SJCRH30 (cell line): ENCODE data around the gene PCP4L1. TPM values are rescaled to one million over a fixed set of nuclear protein-coding genes. Genes with fewer than 3 reads are reported as not detected.
A peak's percentile ranks its signal among the peaks of the same experiment; 100 is the strongest.
"Not testable (repeated sequence)": the region's sequence is repeated elsewhere in the genome, so short reads cannot be mapped to it uniquely, and the experiment has no call there.

Source experiments
- DNase-seq, 2 experiments: peaks; one replicate each; pipeline ENCODE4 v3.0.0-alpha.2; 2015 to 2020
- H3K27ac ChIP-seq: fragments of 250-450 bp; sonication (Bioruptor Pico); 2 replicates; pipeline ENCODE4 v1.5.1; 2020; ENCODE audit warnings: mild to moderate bottlenecking, moderate library complexity
- H3K27me3 ChIP-seq: fragments of 250-450 bp; sonication (Bioruptor Pico); 2 replicates; pipeline ENCODE4 v1.5.1; 2020; ENCODE audit warnings: mild to moderate bottlenecking, moderate library complexity
- H3K36me3 ChIP-seq: fragments of 250-450 bp; sonication (Bioruptor Pico); 2 replicates; pipeline ENCODE4 v1.5.1; 2020; ENCODE audit warnings: mild to moderate bottlenecking, moderate library complexity
- H3K4me1 ChIP-seq: fragments of 250-450 bp; sonication (Bioruptor Pico); 2 replicates; pipeline ENCODE4 v1.5.1; 2020; ENCODE audit warnings: mild to moderate bottlenecking, moderate library complexity
- H3K4me3 ChIP-seq: fragments of 250-450 bp; sonication (Bioruptor Pico); 2 replicates; pipeline ENCODE4 v1.5.1; 2020; ENCODE audit warnings: mild to moderate bottlenecking, moderate library complexity
- H3K9me3 ChIP-seq: fragments of 250-450 bp; sonication (Bioruptor Pico); replicated peaks from 2 replicates; pipeline ENCODE4 v1.5.1; 2020; ENCODE audit warnings: mild to moderate bottlenecking, moderate library complexity
- total RNA-seq: library from RNA; depleted of rRNA; stranded (reverse); fragments of >200 nt; shearing (Covaris generic); gene quantifications from 2 replicates; pipeline ENCODE4 v1.2.3, GENCODE V29; 2014

Gene PCP4L1
- total RNA-seq, 1 experiment from 2014 or later = not detected

DNA sequence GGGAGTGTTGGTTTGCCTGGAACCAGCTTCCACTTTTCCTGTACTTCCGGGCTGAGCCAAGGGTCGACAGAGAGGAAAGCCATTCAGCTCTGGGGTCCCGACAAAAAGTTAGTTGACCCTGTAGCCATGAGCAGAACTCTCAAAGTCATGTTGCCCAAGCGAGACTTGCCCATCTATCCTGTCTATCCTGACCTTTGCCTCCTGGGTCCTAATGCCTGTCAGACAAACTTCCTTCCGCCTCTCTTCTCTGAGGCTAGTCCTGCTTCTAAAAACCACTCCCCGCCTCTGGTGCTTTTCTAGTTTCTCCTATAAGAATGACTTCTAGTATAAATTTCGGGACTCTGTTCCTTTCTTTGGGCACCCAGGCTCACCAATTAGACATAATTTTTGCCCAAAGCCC lies 7.7 kb upstream of the PCP4L1 start:
- H3K36me3 ChIP-seq = no peaks in the 10 kb centered on the region
- no peak overlapping the region for H3K27ac ChIP-seq
- no peaks in the 10 kb centered on the region for H3K27me3 ChIP-seq
- DNase-seq = no peak
- no peaks in the 10 kb centered on the region for H3K9me3 ChIP-seq
- H3K4me3 ChIP-seq = no peak overlapping the region
- no peaks in the 10 kb centered on the region for H3K4me1 ChIP-seq

DNA sequence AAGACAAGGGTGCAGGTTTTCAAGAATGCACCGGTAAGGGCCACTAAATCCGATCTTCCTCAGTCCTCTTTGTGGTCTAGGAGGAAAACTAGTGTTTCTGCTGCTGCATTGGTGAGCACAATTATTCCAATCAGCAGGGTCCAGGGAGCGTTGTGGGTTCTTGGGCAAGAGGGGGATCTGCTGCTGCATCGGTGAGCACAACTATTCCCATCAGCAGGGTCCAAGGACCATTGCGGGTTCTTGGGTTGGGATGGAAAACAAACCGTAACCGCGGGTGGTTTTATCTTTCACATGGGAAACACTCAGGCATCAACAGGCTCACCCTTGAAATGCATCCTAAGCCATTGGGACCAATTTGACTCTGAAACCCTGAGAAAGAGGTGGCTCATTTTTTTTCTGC lies 7.0 kb upstream of the PCP4L1 start:
- no peak overlapping the region for H3K27ac ChIP-seq
- no peaks in the 10 kb centered on the region for H3K4me1 ChIP-seq
- no peaks in the 10 kb centered on the region for H3K27me3 ChIP-seq
- no peak for DNase-seq
- no peaks in the 10 kb centered on the region for H3K36me3 ChIP-seq
- no peak overlapping the region for H3K4me3 ChIP-seq
- H3K9me3 ChIP-seq = no peaks in the 10 kb centered on the region

DNA sequence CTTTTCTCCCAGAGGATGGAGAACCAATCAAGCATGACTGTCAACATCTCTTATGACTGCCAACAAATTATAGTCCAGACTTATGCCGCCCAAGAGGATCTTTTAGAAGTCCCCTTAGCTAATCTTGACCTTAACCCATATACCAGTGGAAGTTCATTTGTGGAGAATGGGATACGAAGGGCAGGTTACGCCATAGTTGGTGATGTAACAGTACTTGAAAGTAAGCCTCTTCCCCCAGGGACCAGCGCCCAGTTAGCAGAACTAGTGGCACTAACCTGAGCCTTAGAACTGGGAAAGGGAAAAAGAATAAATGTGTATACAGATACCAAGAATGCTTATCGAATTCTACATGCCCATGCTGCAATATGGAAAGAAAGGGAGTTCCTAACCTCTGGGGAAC lies 3.2 kb upstream of the PCP4L1 start:
- H3K4me1 ChIP-seq, DNase-seq, H3K27ac ChIP-seq, H3K36me3 ChIP-seq, H3K9me3 ChIP-seq, H3K27me3 ChIP-seq, H3K4me3 ChIP-seq: not testable (repeated sequence)

DNA sequence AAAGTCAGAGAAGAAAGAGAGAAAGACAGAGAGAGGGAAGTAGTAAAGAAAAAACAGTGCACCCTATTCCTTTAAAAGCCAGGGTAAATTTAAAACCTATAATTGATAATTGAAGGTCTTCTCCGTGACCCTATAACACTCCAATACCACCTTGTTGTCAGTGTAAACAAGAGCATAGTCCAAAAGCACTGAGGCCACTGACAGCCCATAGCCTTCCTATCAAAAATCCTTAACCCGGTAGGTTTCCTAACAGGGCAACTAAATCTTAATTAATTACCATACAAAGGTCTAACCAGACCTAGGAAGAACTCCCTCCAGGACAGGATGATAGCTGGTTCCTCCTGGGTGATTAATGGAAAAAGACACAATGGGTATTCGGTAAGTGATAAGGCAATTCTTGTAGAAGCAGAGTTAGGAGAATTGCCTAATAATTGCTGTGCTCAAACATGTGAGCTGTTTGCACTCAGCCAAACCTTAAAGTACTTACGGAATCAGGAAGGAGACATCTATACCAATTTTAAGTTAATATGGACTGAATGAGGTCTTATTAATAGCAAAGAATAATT lies 2.5 kb upstream of the PCP4L1 start:
- not testable (repeated sequence) for H3K36me3 ChIP-seq, H3K4me3 ChIP-seq, H3K27ac ChIP-seq, H3K27me3 ChIP-seq, H3K9me3 ChIP-seq, DNase-seq, H3K4me1 ChIP-seq

DNA sequence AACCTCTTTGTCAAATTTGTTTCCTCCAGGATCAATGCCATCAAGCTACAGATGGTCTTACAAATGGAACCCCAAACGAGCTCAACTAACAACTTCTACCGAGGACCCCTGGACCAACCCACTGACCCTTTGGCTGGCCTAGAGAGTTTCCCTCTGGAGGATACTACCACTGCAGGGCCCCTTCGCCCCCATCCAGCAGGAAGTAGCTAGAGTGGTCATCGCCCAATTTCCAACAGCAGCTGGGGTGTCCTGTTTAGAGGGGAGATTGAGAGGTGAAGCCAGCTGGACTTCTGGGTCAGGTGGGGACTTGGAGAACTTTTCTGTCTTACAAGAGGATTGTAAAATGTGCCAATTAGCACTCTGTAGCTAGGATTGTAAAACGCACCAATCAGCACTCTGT lies 1.4 kb upstream of the PCP4L1 start:
- H3K27ac ChIP-seq, H3K36me3 ChIP-seq, H3K9me3 ChIP-seq, H3K4me1 ChIP-seq, H3K4me3 ChIP-seq, H3K27me3 ChIP-seq, DNase-seq: not testable (repeated sequence)

DNA sequence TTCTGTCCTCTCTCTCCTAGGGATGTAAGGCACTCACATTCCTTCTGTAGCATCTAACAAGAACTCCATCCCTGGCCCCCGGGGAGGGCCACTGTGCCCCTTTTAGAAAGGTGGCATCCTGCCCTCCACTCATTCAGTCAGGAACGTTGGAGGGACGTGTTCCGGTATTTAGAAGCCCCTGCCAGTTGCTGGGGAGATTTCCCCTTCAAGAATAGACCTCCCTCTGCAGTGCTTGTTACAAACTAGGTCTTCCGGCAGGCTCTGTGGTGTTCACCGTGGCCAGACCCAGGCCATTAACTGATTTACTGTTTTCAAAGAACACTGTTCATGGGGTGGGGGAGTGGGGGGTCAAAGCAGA lies 779 bp downstream of the PCP4L1 start:
- Histone ChIP-seq H3K27me3 (no peaks in the 10 kb centered on the region; the same call in 1 of the 2 replicates), H3K4me3 (no peak overlapping the region), H3K4me1 (no peaks in the 10 kb centered on the region; the same call in 1 of the 2 replicates), H3K9me3 (0 out of 2 replicates have a peak, but pooled peaks cover 3% of the 10 kb centered on the region), H3K36me3 (no peaks in the 10 kb centered on the region), H3K27ac (no peak overlapping the region)
- DNase-seq = no peak

DNA sequence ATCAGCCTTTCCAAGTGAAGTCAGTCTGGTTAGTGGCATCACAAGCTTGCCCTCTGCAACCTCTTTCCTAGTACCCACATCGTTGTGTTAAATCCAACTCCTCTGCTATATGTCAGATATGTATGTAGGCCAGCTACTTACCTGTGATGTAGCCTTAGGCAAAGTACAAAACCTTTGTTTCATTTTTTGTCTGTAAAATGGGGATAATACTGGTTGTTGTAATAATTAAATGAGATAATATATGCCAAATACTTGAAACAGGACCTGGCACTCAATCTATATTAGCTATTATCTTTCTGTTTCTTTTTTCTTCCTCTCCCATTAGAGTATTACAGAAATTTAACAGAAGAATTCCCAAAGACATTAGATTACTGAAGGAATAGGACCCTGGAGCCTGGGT lies 1.2 kb downstream of the PCP4L1 start:
- Histone ChIP-seq H3K27me3 (no peaks in the 10 kb centered on the region; the same call in 1 of the 2 replicates), H3K27ac (no peak overlapping the region), H3K4me3 (no peak overlapping the region), H3K4me1 (no peaks in the 10 kb centered on the region; the same call in 1 of the 2 replicates), H3K9me3 (0 out of 2 replicates have a peak, but pooled peaks cover 3% of the 10 kb centered on the region), H3K36me3 (no peaks in the 10 kb centered on the region)
- no peak for DNase-seq

DNA sequence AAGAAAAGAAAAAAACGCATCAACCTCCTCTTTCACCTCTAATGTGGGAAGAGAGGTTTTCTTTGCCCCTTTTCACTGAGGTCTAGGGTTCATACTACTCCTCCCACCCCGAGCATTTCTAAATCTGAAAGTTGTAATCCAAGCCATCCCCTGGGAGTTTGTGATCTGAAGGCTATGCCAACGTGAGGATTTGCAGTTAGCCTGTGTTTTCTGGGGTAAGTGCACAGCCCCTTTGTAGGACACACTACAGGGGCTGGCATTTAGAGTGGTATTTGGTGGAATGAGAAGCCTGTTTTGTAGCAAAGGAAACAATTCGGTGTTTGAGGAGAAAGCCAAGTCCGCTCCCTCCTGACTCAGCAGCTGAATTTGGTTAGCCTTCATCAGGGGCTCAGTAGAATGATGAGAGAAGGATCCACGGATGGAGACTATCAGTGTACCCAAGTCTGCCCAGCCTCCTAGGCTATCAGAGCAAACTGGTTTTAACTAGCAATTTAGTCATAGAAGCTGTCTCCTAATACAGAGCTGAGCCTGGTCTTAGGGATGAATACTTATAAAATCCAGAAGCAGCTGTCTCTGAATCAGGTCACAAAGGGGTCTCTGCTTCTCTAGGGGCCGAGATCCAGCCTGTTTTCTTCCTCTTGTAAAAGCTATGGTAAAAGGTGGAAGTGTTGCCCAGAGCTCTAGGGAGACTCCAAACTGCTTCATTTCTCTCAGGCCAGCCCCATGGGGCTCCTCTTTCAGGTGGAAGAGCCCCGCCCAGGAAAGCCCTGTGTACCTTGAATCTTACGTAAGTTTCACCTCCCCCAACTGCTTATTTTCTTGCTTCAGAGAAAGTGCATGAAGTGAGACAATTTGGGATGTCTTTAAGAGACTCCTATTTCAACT lies 2.1 kb downstream of the PCP4L1 start:
- peak; percentile 9 to 37 for DNase-seq
- Histone ChIP-seq H3K36me3 (no peaks in the 10 kb centered on the region), H3K9me3 (0 out of 2 replicates have a peak, but pooled peaks cover 3% of the 10 kb centered on the region), H3K27ac (no peak overlapping the region), H3K4me3 (no peak overlapping the region), H3K4me1 (no peaks in the 10 kb centered on the region; the same call in 1 of the 2 replicates), H3K27me3 (no peaks in the 10 kb centered on the region; the same call in 1 of the 2 replicates)

DNA sequence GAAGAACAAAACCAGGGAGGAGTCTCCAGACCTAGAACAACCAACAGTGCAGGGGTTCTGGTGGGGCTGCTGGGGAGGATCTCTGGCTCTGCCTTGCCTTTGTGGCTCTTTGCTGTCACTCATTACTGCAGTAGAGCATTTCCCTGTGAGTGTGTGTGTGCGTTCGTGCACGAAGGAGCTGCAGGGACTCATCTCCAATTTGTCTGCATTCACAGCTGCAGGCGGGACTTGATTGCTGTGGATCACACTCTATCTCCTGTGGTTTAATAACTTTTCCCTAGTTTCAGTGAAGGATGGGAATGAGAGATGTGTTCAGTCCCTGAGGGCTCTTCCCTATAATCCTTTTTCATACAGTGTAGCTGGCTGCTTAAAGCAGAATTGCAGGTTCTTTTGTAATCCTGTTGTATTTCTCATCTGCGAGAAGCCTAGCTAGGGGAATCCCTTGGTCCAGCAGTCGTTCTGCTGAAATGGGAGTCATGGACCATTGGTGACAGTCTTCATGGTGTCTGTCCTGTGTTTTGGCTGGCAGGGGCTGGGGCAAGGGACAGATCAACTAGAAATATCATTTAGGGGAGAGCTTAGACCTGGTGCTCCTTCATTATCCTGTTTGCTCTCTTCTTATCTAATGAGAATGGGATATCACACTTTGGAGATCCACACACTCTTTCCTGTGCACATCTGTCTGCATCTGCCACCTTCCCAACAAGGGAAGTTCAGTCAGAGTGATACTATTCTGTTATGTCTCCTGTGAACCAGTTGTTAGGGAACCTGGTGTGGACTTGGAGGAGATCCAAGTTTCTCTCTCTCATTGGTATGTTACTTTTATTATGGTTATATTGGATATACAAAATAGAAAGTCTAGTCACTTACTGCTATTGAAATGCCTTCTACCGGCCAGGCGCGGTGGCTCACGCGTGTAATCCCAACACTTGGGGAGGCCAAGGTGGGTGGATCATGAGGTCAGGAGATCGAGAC lies 3.0 kb downstream of the PCP4L1 start:
- no peak overlapping the region for H3K27ac ChIP-seq
- H3K9me3 ChIP-seq = 0 out of 2 replicates have a peak, but pooled peaks cover 3% of the 10 kb centered on the region
- no peaks in the 10 kb centered on the region; the same call in 1 of the 2 replicates for H3K4me1 ChIP-seq
- H3K36me3 ChIP-seq = no peaks in the 10 kb centered on the region
- no peak for DNase-seq
- no peaks in the 10 kb centered on the region; the same call in 1 of the 2 replicates for H3K27me3 ChIP-seq
- H3K4me3 ChIP-seq = no peak overlapping the region

DNA sequence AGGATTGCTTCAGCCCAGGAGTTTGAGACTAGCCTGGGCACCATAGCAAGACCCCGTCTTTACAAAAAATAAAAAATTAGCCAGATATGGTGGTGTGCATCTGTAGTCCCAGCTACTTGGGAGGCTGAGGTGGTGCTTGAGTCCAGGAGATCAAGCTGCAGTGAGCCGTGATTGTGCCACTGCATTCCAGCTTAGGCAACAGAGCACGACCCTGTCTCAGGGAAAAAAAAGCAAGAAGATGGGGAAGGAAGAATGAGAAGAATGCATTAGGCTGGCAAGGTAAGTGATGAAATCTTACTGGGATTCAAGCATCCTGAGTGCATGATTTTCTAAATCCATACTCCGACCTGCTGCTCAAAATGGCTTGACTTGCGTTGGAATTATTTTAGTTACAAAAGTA lies 6.8 kb downstream of the PCP4L1 start:
- no peaks in the 10 kb centered on the region for H3K9me3 ChIP-seq
- no peaks in the 10 kb centered on the region; the same call in 1 of the 2 replicates for H3K27me3 ChIP-seq
- DNase-seq = no peak
- no peak overlapping the region for H3K27ac ChIP-seq
- no peaks in the 10 kb centered on the region for H3K36me3 ChIP-seq
- no peak overlapping the region for H3K4me3 ChIP-seq
- no peaks in the 10 kb centered on the region; the same call in 1 of the 2 replicates for H3K4me1 ChIP-seq

DNA sequence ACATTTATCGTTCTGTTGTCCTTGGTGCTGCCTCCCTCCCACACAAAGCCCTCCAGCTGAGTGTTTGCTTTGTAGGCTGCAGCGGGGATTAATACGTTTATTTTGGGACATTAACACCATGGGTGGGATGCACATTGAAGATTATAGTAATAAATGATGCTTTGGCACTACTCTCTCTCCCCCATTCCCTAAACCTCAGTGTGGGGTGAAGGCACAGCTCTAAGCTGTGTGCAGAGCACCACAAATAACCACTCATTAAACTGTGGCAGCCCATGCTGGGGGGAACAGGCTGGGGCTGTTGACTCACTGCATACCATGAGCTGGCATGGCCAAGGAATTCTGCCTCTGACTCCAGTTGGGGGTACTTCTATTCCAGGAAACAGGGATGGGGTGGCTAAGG lies 7.7 kb downstream of the PCP4L1 start:
- Histone ChIP-seq H3K27ac (no peak overlapping the region), H3K4me3 (no peak overlapping the region), H3K9me3 (no peaks in the 10 kb centered on the region), H3K36me3 (no peaks in the 10 kb centered on the region), H3K27me3 (no peaks in the 10 kb centered on the region), H3K4me1 (no peaks in the 10 kb centered on the region)
- DNase-seq = no peak

DNA sequence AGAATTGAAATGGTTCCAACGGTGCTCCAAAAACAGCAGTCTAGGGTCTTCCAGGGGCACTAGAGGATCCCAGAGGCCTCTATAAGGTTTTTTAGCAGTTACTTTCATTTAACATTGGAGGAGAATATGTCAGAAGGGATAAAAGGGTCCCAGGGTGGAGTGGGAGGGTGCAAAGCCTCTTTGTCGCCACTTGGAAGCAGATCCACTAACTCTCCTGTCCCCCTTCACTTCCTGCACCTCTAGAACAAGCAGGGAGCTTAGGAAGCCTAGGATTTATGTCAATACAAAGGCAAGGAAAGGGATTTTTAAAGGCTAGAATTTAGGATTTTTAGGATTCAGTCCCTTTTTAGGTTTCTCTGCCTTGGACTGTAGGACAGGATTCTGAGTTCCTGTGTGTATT lies 8.3 kb downstream of the PCP4L1 start:
- Histone ChIP-seq H3K27me3 (no peaks in the 10 kb centered on the region), H3K4me1 (no peaks in the 10 kb centered on the region), H3K27ac (no peak overlapping the region), H3K36me3 (no peaks in the 10 kb centered on the region), H3K4me3 (no peak overlapping the region), H3K9me3 (no peaks in the 10 kb centered on the region)
- DNase-seq = no peak

DNA sequence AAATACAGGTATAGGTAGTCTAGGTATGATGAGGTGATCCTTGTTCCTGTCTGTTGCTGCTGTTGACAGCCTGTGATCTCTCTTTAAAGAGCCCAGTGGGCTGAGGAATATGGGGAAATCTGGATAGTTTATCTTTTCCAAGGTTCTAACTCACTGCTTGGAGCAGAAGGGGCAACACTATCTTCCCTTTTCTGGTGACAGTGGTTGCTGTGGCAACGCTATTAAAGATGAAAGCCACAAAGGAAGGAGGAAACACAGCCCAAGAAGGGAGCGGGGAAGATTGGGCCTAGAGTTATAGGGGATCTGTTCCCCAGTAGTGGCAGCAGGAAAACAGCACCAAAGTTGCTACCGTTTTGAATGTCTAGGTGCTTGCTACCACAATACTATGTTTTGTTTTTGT lies 8.8 kb downstream of the PCP4L1 start:
- Histone ChIP-seq H3K4me1 (no peaks in the 10 kb centered on the region), H3K9me3 (no peaks in the 10 kb centered on the region), H3K36me3 (no peaks in the 10 kb centered on the region), H3K4me3 (no peak overlapping the region), H3K27ac (no peak overlapping the region), H3K27me3 (no peaks in the 10 kb centered on the region)
- no peak for DNase-seq

DNA sequence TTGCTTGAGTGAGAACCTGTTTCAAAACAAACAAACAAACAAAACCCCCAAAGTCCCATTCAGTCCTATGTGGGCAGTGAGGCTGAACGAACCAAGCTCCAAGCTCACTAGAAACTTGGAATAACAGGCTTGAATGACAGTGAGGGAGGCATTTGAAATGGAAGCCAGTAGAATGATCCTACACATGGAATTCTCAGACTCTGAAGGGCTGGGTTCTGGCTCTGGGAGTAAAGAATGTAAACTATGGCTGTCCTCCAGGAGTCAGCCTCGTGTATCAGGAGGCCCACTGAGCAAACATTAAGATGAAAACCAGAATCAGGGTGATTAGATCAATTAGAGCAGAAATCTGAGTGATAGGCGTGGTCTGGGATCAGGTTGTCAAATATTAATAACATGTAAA lies 14.9 kb downstream of the PCP4L1 start:
- Histone ChIP-seq H3K4me3 (no peak overlapping the region), H3K36me3 (no peaks in the 10 kb centered on the region), H3K27ac (no peak overlapping the region), H3K9me3 (no peaks in the 10 kb centered on the region), H3K27me3 (no peaks in the 10 kb centered on the region), H3K4me1 (no peaks in the 10 kb centered on the region)
- DNase-seq = no peak

DNA sequence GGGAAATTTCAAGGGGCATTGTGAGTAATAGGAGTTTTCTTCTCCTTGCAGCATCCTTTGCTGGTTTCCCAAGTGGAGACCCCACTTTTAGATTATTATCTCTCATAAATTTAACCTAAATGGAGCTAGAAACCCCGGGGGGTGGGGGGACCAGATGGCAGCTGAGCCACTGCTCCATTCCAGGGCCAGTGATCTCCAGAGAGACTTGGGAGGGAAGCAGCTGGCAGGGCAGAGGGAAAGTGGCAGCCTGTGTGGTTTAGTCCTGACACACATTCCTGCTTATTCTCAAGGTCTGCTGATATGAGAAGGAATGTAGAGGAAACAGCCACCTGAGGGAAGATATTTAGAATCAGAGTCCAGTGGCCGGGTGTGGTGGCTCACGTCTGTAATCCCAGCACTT lies 16.3 kb downstream of the PCP4L1 start:
- no peak overlapping the region for H3K27ac ChIP-seq
- DNase-seq = peak in 1 of 2 experiments; percentile 6

More for the DNA sequence above, 16.3 kb downstream of the PCP4L1 start:
- no peaks in the 10 kb centered on the region for H3K27me3 ChIP-seq
- H3K9me3 ChIP-seq = no peaks in the 10 kb centered on the region
- H3K4me3 ChIP-seq = no peak overlapping the region
- no peaks in the 10 kb centered on the region for H3K36me3 ChIP-seq
- no peaks in the 10 kb centered on the region for H3K4me1 ChIP-seq
